Kidney epithelial cell (primary cell): ENCODE results near the gene SP4. TPM values are rescaled to one million over a fixed set of nuclear protein-coding genes. Genes with fewer than 3 reads are reported as not detected.

Source experiments
- DNase-seq: peaks from one replicate; pipeline ENCODE4 v3.0.0-alpha.2; 2010; ENCODE audit warnings: low read depth
- H3K27me3 ChIP-seq: 2 replicates; pipeline ENCODE4 v1.6.0; 2011; ENCODE audit warnings: low read length; ENCODE audit not compliant: control insufficient read depth, insufficient read depth
- H3K36me3 ChIP-seq: 2 replicates; pipeline ENCODE4 v1.5.1; 2011; ENCODE audit warnings: low read length; ENCODE audit not compliant: control insufficient read depth, insufficient read depth
- H3K4me3 ChIP-seq: 2 replicates; pipeline ENCODE4 v1.5.1; 2011; ENCODE audit warnings: low read depth, mild to moderate bottlenecking, control low read depth, low read length
- total RNA-seq: library from RNA; depleted of rRNA; stranded (reverse); fragments of >200 nt; gene quantifications from 2 replicates; pipeline ENCODE4 v1.2.3, GENCODE V29; 2015
- TF ChIP-seq, protein P1 (sequence below): IDR thresholded peaks from 2 replicates; pipeline ENCODE4 v1.5.1; 2011; ENCODE audit warnings: mild to moderate bottlenecking, moderate library complexity, low read length, control low read depth, inconsistent platforms; ENCODE audit not compliant: insufficient read depth, poor library complexity, severe bottlenecking

The SP4 gene
- total RNA-seq = 13.8 and 14.2 TPM in 2 replicates

DNA sequence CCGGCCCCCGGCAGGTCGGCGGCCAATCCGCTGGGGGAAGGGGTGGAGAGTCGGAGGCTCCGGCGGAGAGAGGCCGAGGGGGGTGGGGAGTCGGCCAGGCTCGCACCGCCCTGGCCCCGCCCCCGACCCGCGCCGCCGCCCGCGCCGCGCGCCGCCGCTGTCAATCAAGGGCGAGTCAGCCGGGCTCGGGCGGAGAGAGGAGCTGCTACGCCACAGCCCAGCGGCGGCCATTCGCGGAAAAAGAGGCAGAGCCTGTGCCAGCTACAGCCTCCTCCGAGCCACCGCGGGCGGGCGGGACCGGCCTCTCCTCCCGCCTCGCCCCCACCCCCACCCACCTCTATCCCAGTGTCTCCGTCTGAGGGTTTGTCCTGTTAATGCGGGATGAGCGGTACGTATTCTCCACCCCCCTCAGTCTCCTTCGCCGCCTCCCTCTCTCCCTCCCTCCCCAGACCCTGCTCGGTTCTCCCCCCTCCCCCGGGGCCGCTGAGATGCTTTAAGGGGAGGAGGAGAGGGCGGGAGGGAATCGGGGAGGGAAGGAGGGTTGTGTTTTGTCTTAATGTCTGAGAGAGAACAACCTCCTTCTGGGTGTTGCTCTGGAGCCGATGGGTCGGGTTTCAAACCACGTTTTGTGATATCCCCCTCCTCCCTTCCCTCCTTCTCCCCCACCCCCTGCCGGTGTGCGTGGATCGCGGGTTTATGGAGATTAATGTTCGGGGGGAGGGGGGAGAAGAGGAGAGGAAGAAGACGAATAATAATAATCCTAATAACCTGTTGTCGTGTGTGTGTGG is at the start of gene SP4:
TSS of gene SP4 (plus strand) at position 213 of the 788 bp plus-strand sequence. CDS start at position 382, 169 bp downstream.
- peak within 1 kb of the TSS; percentile 71 for H3K4me3 ChIP-seq
- TF ChIP-seq, protein P1, sequence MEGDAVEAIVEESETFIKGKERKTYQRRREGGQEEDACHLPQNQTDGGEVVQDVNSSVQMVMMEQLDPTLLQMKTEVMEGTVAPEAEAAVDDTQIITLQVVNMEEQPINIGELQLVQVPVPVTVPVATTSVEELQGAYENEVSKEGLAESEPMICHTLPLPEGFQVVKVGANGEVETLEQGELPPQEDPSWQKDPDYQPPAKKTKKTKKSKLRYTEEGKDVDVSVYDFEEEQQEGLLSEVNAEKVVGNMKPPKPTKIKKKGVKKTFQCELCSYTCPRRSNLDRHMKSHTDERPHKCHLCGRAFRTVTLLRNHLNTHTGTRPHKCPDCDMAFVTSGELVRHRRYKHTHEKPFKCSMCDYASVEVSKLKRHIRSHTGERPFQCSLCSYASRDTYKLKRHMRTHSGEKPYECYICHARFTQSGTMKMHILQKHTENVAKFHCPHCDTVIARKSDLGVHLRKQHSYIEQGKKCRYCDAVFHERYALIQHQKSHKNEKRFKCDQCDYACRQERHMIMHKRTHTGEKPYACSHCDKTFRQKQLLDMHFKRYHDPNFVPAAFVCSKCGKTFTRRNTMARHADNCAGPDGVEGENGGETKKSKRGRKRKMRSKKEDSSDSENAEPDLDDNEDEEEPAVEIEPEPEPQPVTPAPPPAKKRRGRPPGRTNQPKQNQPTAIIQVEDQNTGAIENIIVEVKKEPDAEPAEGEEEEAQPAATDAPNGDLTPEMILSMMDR = no peak
- no peaks in the 10 kb centered on the region for H3K27me3 ChIP-seq
- peak; percentile 63 for DNase-seq
- H3K36me3 ChIP-seq = no peaks in the 10 kb centered on the region

DNA sequence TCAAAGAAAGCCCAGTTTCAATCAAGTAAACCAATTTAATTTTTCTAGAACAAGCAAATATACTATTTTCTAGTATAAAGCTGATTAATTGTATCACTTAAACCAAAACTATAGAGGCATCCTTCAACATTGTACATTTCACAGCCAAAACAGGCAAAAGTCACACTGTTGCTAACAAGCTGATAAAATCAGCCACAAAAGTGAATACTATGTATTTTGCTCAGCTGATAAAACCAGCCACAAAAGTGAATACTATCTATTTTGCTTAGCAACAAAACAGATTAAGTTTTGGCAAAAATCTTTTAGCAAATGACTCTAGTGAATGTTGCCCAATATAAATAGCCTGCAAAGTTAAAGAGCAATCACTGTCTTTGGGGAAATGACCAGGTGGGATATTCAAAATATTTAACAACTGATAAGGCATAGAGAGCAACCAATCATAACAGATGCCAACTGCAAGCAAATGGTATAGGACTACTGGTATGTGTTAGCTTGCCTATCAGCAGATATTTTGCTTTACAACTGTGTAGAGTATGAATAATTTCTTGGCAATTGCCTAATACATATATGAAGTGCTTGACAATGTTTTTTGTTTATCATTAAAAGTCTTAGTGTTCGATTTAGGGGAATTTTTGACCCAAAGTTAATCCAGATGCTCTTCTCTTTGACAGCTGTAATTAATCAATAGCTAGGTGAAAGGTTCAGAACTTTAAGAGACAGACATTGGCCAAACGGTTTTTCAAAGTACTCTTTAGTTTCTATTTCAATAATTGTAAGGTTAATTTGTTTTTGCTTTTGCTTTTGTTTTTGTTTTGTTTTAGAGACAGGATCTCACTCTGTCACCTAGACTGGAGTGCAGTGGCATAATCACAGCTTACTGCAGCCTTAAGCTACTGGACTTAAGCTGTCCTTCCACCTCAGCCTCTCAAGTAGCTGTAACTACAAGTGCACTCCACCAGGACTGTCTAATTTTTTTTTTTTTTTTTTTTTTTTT is 44.4 kb upstream of the SP4 start:
- no peak overlapping the region for H3K4me3 ChIP-seq
- TF ChIP-seq, protein P1 = no peak
- no peaks in the 10 kb centered on the region for H3K36me3 ChIP-seq
- no peak for DNase-seq
- H3K27me3 ChIP-seq = no peaks in the 10 kb centered on the region

DNA sequence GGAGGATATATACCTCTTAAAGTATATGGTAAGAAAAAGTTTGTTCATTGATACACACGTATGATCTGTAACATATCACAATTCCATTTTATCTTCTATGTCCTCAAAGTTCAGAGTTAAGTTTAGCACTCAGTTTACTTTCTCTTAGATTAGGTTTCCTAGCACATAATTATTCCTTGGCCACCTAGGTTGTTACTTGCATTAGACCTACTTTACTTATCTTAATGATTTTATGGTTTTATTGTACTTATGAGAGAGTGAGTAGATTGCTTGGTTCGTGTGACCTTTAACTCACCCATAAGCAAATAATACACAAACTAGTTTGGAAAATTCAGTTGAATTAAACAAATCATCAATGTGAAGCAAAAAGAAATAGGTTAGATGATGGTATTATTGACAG is 33.9 kb upstream of the SP4 start:
- no peak for DNase-seq
- TF ChIP-seq, protein P1 = no peak
- no peaks in the 10 kb centered on the region for H3K36me3 ChIP-seq
- H3K27me3 ChIP-seq = no peaks in the 10 kb centered on the region
- H3K4me3 ChIP-seq = no peak overlapping the region

DNA sequence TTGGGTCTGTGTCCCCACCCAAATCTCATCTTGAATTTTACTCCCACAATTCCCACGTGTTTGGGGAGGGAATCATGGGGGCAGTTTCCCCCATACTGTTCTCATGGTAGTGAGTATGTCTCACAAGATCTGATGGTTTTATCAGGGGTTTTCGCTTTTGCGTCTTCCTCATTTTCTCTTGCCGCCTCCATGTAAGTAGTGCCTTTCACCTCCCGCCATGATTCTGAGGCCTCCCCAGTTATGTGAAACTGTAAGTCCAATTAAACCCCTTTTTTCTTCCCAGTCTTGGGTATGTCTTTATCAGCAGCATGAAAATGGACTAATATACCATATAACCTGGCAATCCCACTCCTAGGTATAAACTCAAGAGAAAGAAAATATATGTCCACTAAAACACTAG is 25.9 kb upstream of the SP4 start:
- DNase-seq = no peak
- H3K27me3 ChIP-seq = no peaks in the 10 kb centered on the region
- H3K36me3 ChIP-seq = no peaks in the 10 kb centered on the region
- no peak overlapping the region for H3K4me3 ChIP-seq
- TF ChIP-seq, protein P1 = no peak

DNA sequence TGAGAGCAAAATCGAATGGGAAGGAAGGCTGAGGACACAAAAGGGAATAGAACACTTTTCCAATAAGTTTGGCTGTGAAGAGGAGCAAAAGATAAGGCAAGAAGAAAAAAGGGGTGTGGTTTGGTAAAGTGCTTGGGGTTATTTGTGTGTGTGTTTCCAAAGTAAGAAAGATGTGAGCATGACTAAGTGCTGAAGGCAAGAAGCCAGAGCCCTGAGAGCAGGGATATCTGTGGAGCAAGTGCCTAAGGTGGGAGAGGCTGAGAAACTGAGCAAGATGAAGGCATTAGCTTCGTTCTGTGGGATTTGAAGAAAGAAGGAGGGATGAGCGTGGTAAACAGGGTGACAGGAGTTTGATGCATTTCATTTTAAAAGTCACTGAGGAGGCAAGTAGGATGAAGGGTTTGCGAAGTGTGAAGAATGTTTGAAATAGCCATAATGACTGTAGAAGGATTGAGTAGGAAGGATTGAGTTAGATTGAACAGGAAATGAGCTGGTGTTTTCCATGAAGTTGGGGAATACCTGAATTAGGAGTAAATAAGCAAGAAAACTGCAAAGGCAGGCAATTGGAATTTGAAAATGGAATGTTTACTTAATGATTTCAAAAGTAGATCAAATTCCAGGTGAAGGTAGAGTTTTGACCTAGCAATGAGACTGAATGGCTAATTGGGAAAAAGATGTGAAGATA is 19.9 kb upstream of the SP4 start:
- no peak for DNase-seq
- no peaks in the 10 kb centered on the region for H3K36me3 ChIP-seq
- TF ChIP-seq, protein P1 = no peak
- no peaks in the 10 kb centered on the region for H3K27me3 ChIP-seq
- no peak overlapping the region for H3K4me3 ChIP-seq
